Bronchial smooth muscle cell (primary cell): ENCODE data around the gene KRAS. TPM values are rescaled to one million over a fixed set of nuclear protein-coding genes. Genes with fewer than 3 reads are reported as not detected.

ENCODE experiments used
- total RNA-seq: library from RNA; depleted of rRNA; stranded (reverse); fragments of >200 nt; gene quantifications from 2 replicates; pipeline ENCODE4 v1.2.1, GENCODE V29; 2014

Gene KRAS
- total RNA-seq, result 4.9 and 7.7 TPM in 2 replicates

GRCh38 chr12:25250744-25251730, at the start of gene KRAS:
KRAS (minus strand) TSS chr12:25250929.

GRCh38 chr12:25195056-25195971, 55.4 kb downstream of the KRAS start, which contains the start of the genes DNAI7 and ETFRF1:
DNAI7 (minus strand) TSS chr12:25195160; CDS start chr12:25195078, 82 bp downstream.
ETFRF1 (plus strand) TSS chr12:25195237; CDS start chr12:25203957, 8,720 bp downstream.

Other genes starting within 250 kb of the KRAS start
- 0.16 and 0.34 TPM in 2 replicates for gene DNAI7, start 55.8 kb downstream of the KRAS start, total RNA-seq
- 8.3 and 21.8 TPM in 2 replicates for gene ETFRF1, start 55.7 kb downstream of the KRAS start, total RNA-seq